Endothelial cell of umbilical vein (primary cell): ENCODE measurements around the gene LEPROT. TPM values are rescaled to one million over a fixed set of nuclear protein-coding genes. Genes with fewer than 3 reads are reported as not detected.

Experiments
- BruUV-seq: library from RNA; stranded (reverse); fragments of 400-500 nt; replicated peaks from 2 replicates; lab custom pipeline; 2021; lab: Mats Ljungman, UMichigan
- CTCF ChIA-PET: fragments of 300-600, 350-600 bp; sonication (Branson Sonifier 250); formaldehyde crosslinking; loops from one replicate; lab custom pipeline; 2021; ENCODE audit warnings: antibody characterized with exemption, inconsistent platforms; lab: Charles Lee
- POLR2A ChIA-PET: fragments of 300-600, 350-600 bp; sonication (Branson Sonifier 250); formaldehyde crosslinking; loops from one replicate; lab custom pipeline; 2021; ENCODE audit warnings: antibody characterized with exemption, inconsistent platforms; lab: Charles Lee
- DNase-seq: peaks from one replicate; pipeline ENCODE4 v3.0.0-alpha.2; 2011; ENCODE audit warnings: low read depth, low spot score
- FAIRE-seq: peaks from 2 replicates; lab custom pipeline; 2011; peaks lifted over from hg19 to GRCh38; lab: Jason Lieb, UNC
- H2AFZ ChIP-seq: 2 replicates; pipeline ENCODE4 v1.6.0; 2012; ENCODE audit warnings: low read depth, low read length, control low read depth, inconsistent platforms
- H3K27ac ChIP-seq: 2 replicates; pipeline ENCODE4 v1.5.1; 2011; ENCODE audit warnings: low read depth, mild to moderate bottlenecking, control low read depth, low read length, moderate library complexity; ENCODE audit not compliant: insufficient read depth
- H3K27me3 ChIP-seq, 2 experiments: 2 replicates each; pipeline versions ENCODE4 v1.6.0 to v1.6.1; 2011; ENCODE audit warnings: low read length in 2 of 2, mixed read lengths in 1 of 2; ENCODE audit not compliant: control insufficient read depth in 2 of 2, insufficient read depth in 2 of 2
- H3K36me3 ChIP-seq, 2 experiments: 2 replicates in 1 of 2; 3 replicates in 1 of 2; pipeline ENCODE4 v1.5.1; 2011; ENCODE audit warnings: low read length in 2 of 2, mild to moderate bottlenecking in 1 of 2, moderate library complexity in 1 of 2; ENCODE audit not compliant: control insufficient read depth in 2 of 2, insufficient read depth in 2 of 2; ENCODE audit errors: extremely low read depth in 1 of 2
- H3K4me1 ChIP-seq: 3 replicates; pipeline ENCODE4 v1.5.1; 2011; ENCODE audit warnings: mild to moderate bottlenecking, low read length; ENCODE audit not compliant: control insufficient read depth, insufficient read depth; ENCODE audit errors: extremely low read depth
- H3K4me2 ChIP-seq: 2 replicates; pipeline ENCODE4 v1.6.1; 2011; ENCODE audit warnings: low read length, control low read depth, mixed read lengths; ENCODE audit not compliant: insufficient read depth
- H3K4me3 ChIP-seq, 3 experiments: fragments of 200-600 bp in 1 of 3; sonication (generic), shearing (Covaris generic) in 1 of 3; replicated peaks in 1 of 3; 2 replicates each; pipeline ENCODE4 v1.5.1; 2011 to 2016; ENCODE audit warnings: control low read depth in 3 of 3, low read length in 3 of 3, mild to moderate bottlenecking in 2 of 3, inconsistent platforms in 1 of 3, low read depth in 1 of 3, moderate library complexity in 1 of 3; ENCODE audit not compliant: insufficient read depth in 1 of 3
- H3K79me2 ChIP-seq: 2 replicates; pipeline ENCODE4 v1.6.0; 2012; ENCODE audit warnings: low read length, inconsistent platforms; ENCODE audit not compliant: control insufficient read depth, insufficient read depth
- H3K9ac ChIP-seq: replicated peaks from 2 replicates; pipeline ENCODE3; 2011; ENCODE audit warnings: low read length, control low read depth; ENCODE audit not compliant: insufficient read depth; ENCODE audit errors: extremely low read depth
- H3K9me1 ChIP-seq: replicated peaks from 3 replicates; pipeline ENCODE4 v1.6.0; 2011; ENCODE audit warnings: mild to moderate bottlenecking, low read length; ENCODE audit not compliant: control insufficient read depth, insufficient read depth; ENCODE audit errors: extremely low read depth
- H3K9me3 ChIP-seq: replicated peaks from 2 replicates; pipeline ENCODE4 v1.5.1; 2012; ENCODE audit warnings: low read length, inconsistent platforms; ENCODE audit not compliant: control insufficient read depth, insufficient read depth
- H4K20me1 ChIP-seq: replicated peaks from 2 replicates; pipeline ENCODE3; 2011; ENCODE audit warnings: mild to moderate bottlenecking, low read length; ENCODE audit not compliant: control insufficient read depth, insufficient read depth; ENCODE audit errors: extremely low read depth
- EZH2 ChIP-seq: IDR thresholded peaks from 2 replicates; pipeline ENCODE4 v1.6.1; 2012; ENCODE audit warnings: borderline replicate concordance, low read depth, mild to moderate bottlenecking, moderate library complexity, low read length, inconsistent platforms; ENCODE audit not compliant: severe bottlenecking
- FOS ChIP-seq: IDR thresholded peaks from 2 replicates; pipeline ENCODE4 v1.6.1; 2011; ENCODE audit warnings: mild to moderate bottlenecking, low read length, moderate library complexity, borderline replicate concordance; ENCODE audit not compliant: insufficient read depth
- GATA2 ChIP-seq: IDR thresholded peaks from 2 replicates; pipeline ENCODE4 v1.7.0; 2011; ENCODE audit warnings: low read depth, mild to moderate bottlenecking, moderate library complexity, mixed read lengths, low read length; ENCODE audit not compliant: insufficient read length, insufficient read depth
- JUN ChIP-seq: IDR thresholded peaks from 2 replicates; pipeline ENCODE4 v1.6.1; 2011; ENCODE audit warnings: borderline replicate concordance, low read depth; ENCODE audit not compliant: insufficient read length, insufficient read depth
- MAX ChIP-seq: IDR thresholded peaks from 2 replicates; pipeline ENCODE4 v1.6.1; 2011; ENCODE audit not compliant: insufficient read depth, insufficient read length
- MYC ChIP-seq: IDR thresholded peaks from one replicate; pipeline ENCODE4 v1.6.1; 2011; ENCODE audit warnings: mild to moderate bottlenecking, low read depth, low read length
- POLR2A ChIP-seq: IDR thresholded peaks from 2 replicates; pipeline ENCODE4 v1.6.1; 2012; ENCODE audit warnings: low read depth, mild to moderate bottlenecking, control low read depth, low read length
- POLR2AphosphoS5 ChIP-seq: IDR thresholded peaks from 2 replicates; pipeline ENCODE4 v1.6.1; 2012; ENCODE audit warnings: low read depth, mild to moderate bottlenecking, control low read depth, low read length, moderate library complexity; ENCODE audit not compliant: insufficient read depth
- dilution Hi-C: fragments of 300-500 bp; cut with MboI; formaldehyde crosslinking; loops from one replicate; pipeline ENCODE4 v1.15.0; 2019; ENCODE audit warnings: low sequenced_read_pairs; ENCODE audit not compliant: extremely low pct_ligation_motif_present
- intact Hi-C: fragments of 100-400 bp; cut with micrococcal nuclease; formaldehyde crosslinking; loops from one replicate; pipeline ENCODE4 v1.10.0; 2022
- polyA plus RNA-seq, 4 experiments: library from polyadenylated mRNA; depleted of rRNA in 3 of 4; stranded (reverse) in 3 of 4; unstranded in 1 of 4; fragments of >200 nt; gene quantifications; 2 replicates each; pipeline versions ENCODE4 v1.2.1 to v1.2.3, GENCODE V29; 2011 to 2012; ENCODE audit warnings: missing spikeins in 1 of 4
- total RNA-seq: library from RNA; stranded (reverse); gene quantifications from 2 replicates; pipeline ENCODE4 v1.2.3, GENCODE V29; 2021
- TF ChIP-seq, protein P1 (sequence below), 2 donors: IDR thresholded peaks; 1 replicate in 1 of 2; 2 replicates in 1 of 2; pipeline ENCODE4 v1.5.1; 2011; ENCODE audit warnings: low read length in 2 of 2, mild to moderate bottlenecking in 2 of 2, moderate library complexity in 2 of 2, control low read depth in 1 of 2, inconsistent platforms in 1 of 2, low read depth in 1 of 2; ENCODE audit not compliant: insufficient read depth in 1 of 2; ENCODE audit errors: extremely low read depth in 1 of 2

Gene LEPROT
- total and polyA plus RNA-seq, 2 donors (not counting 3 experiments of a cell fraction or from before 2014, with no cell fraction given): 80.6 to 94.8 TPM

DNA sequence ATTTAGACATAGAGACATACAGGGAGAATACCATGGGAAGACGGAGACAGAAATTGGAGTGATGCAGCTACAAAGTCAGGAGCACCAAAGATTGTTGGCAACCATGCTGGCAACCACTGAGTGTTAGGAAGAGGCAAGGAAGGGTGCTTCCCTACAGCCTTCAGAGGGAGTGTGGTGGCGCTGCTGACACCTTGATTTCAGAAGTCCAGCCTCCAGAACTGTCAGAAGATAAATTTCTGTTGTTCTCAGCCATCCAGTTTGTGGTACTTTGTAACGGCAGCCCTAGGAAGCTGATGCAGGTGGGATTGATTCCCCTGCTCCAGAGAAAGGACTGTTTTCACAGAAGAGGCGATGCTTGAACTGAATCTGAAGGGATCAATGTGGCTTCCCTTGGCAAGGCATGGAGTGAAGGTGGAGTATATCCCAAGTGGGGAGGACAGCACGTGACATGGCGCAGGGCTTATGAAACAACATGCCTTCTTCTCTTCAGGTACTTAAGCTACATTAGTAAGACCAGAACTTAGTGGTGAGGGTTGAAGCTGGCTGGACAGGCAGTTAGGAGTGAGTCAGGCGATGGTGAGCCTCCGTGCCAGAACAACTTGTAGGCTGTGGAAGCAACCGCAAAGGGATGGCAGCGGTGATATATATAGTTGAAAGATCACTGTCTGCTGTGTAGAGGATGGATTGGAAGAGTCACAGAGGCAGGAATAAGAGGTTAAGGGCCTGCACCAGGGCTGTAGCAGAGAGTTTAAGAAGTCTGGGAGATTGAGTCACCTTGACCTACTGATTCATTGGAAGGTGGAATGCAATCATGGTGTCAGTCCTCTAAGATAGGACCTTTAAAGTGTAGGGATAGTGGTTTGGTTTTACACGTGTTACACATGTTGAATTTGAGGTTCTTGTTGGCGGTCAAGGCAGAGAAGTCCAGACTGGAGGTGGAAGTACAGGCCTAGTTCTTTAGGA is 2.1 kb downstream of the LEPROT start:
- dilution Hi-C loops: no loop called here
- Histone ChIP-seq H3K36me3 (peaks cover 2 to 3% of the 10 kb centered on the region in 2 experiments), H3K9ac (peak overlapping the region; percentile 91), H3K4me2 (peak overlapping the region; percentile 94), H3K9me1 (no peaks in the 10 kb centered on the region), H3K9me3 (no peaks in the 10 kb centered on the region), H3K79me2 (peaks cover 38% of the 10 kb centered on the region), H2AFZ (no peak overlapping the region), H3K27ac (peak overlapping the region; percentile 85), H3K4me1 (peaks cover 53% of the 10 kb centered on the region), H3K27me3 (no peaks in the 10 kb centered on the region), H4K20me1 (no peaks in the 10 kb centered on the region), H3K4me3 (peak overlapping the region in 2 of 3 experiments; percentile 76 to 79)
- ChIA-PET CTCF (interaction anchor here (0.7 to 2.1 kb wide), 4 partner anchors 8 to 265 kb away, joined by 3 to 16 read pairs (median 9); no protein-coding TSS in a partner anchor), POLR2A (no interaction called here)
- TF ChIP-seq EZH2 (no peak), FOS (no peak), MYC (no peak), GATA2 (no peak), POLR2AphosphoS5 (no peak), POLR2A (no peak), JUN (no peak), MAX (no peak)
- TF ChIP-seq, protein P1, sequence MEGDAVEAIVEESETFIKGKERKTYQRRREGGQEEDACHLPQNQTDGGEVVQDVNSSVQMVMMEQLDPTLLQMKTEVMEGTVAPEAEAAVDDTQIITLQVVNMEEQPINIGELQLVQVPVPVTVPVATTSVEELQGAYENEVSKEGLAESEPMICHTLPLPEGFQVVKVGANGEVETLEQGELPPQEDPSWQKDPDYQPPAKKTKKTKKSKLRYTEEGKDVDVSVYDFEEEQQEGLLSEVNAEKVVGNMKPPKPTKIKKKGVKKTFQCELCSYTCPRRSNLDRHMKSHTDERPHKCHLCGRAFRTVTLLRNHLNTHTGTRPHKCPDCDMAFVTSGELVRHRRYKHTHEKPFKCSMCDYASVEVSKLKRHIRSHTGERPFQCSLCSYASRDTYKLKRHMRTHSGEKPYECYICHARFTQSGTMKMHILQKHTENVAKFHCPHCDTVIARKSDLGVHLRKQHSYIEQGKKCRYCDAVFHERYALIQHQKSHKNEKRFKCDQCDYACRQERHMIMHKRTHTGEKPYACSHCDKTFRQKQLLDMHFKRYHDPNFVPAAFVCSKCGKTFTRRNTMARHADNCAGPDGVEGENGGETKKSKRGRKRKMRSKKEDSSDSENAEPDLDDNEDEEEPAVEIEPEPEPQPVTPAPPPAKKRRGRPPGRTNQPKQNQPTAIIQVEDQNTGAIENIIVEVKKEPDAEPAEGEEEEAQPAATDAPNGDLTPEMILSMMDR (IDR thresholded peaks at IDR 0.05; ENCODE audit: extremely low read depth in 1 of 2, insufficient read depth in 1 of 2, low read depth in 1 of 2, low read length in 2 of 2): no peak
- peak; percentile 39 for DNase-seq
- FAIRE-seq: peak; percentile 4
- intact Hi-C loops: loop anchor here (5.0 to 10.0 kb wide), 7 partner anchors 275 to 1510 kb away; partner anchors contain the start of genes AK4 and PDE4B
- BruUV-seq: no TSS peak
